WTC11 (cell line): ENCODE data around the gene GPC1. TPM values are rescaled to one million over a fixed set of nuclear protein-coding genes. Genes with fewer than 3 reads are reported as not detected.

Experiments used
- ATAC-seq: fragments of 200-7000 bp; cut with Tn5 transposase; 2 replicates; pipeline ENCODE4 v1.10.0; 2021; ENCODE audit warnings: mild to moderate bottlenecking, moderate library complexity
- CTCF ChIA-PET: fragments of 300-600 bp; sonication (Branson Sonifier 250); formaldehyde crosslinking; loops from one replicate; lab custom pipeline; 2021; ENCODE audit warnings: antibody characterized with exemption; lab: Charles Lee
- POLR2A ChIA-PET: fragments of 350-600 bp; sonication (Branson Sonifier 250); formaldehyde crosslinking; loops from one replicate; lab custom pipeline; 2021; ENCODE audit warnings: antibody characterized with exemption; lab: Charles Lee
- DNase-seq: peaks from one replicate; pipeline ENCODE4 v3.0.0; 2021; ENCODE audit warnings: low spot score
- H3K27ac Mint-ChIP-seq: 2 replicates; pipeline ENCODE4 v1.8.0; 2021; ENCODE audit warnings: mixed read lengths
- H3K27me3 Mint-ChIP-seq: 2 replicates; pipeline ENCODE4 v1.8.0; 2021; ENCODE audit warnings: low read depth, mild to moderate bottlenecking, moderate library complexity, mixed read lengths
- H3K36me3 Mint-ChIP-seq: 2 replicates; pipeline ENCODE4 v1.8.0; 2021; ENCODE audit warnings: mixed read lengths
- H3K4me1 Mint-ChIP-seq: 2 replicates; pipeline ENCODE4 v1.8.0; 2022; ENCODE audit warnings: mixed read lengths
- H3K4me3 Mint-ChIP-seq: 2 replicates; pipeline ENCODE4 v1.8.0; 2021; ENCODE audit warnings: mild to moderate bottlenecking, moderate library complexity, mixed read lengths
- H3K9me3 Mint-ChIP-seq: 2 replicates; pipeline ENCODE4 v1.8.0; 2021; ENCODE audit warnings: mixed read lengths
- AR ChIP-seq: fragments of 250-450 bp; sonication (Bioruptor Pico); IDR thresholded peaks from 2 replicates; pipeline ENCODE4 v1.9.0; 2021; ENCODE audit warnings: mild to moderate bottlenecking
- ATF2 ChIP-seq: sonication (generic); formaldehyde crosslinking; IDR thresholded peaks from 2 replicates; pipeline ENCODE4 v1.8.1; 2022; ENCODE audit warnings: low read depth, missing genetic modification reagents, borderline replicate concordance
- GABPB1 ChIP-seq: sonication (generic); formaldehyde crosslinking; IDR thresholded peaks from 2 replicates; pipeline ENCODE4 v1.8.1; 2023; ENCODE audit warnings: mild to moderate bottlenecking, missing genetic modification reagents
- JUN ChIP-seq: sonication (generic); formaldehyde crosslinking; IDR thresholded peaks from 2 replicates; pipeline ENCODE4 v1.8.0; 2023; ENCODE audit warnings: mild to moderate bottlenecking, missing genetic modification reagents
- NFATC4 ChIP-seq: fragments of 250-450 bp; sonication (Bioruptor Pico); IDR thresholded peaks from 2 replicates; pipeline ENCODE4 v1.9.0; 2021; ENCODE audit warnings: mild to moderate bottlenecking
- NFYB ChIP-seq: sonication (generic); formaldehyde crosslinking; conservative IDR thresholded peaks from 2 replicates; pipeline ENCODE4 v1.8.0; 2022; ENCODE audit warnings: low read depth, missing genetic modification reagents
- NR1H2 ChIP-seq: sonication (generic); formaldehyde crosslinking; IDR thresholded peaks from 2 replicates; pipeline ENCODE4 v1.9.0; 2021; ENCODE audit warnings: mild to moderate bottlenecking, moderate library complexity, missing genetic modification reagents
- SMAD3 ChIP-seq: sonication (generic); formaldehyde crosslinking; IDR thresholded peaks from 2 replicates; pipeline ENCODE4 v1.8.0; 2022; ENCODE audit warnings: missing genetic modification reagents, mild to moderate bottlenecking, borderline replicate concordance
- USF1 ChIP-seq: sonication (generic); formaldehyde crosslinking; IDR thresholded peaks from 2 replicates; pipeline ENCODE4 v1.8.0; 2022; ENCODE audit warnings: mild to moderate bottlenecking, missing genetic modification reagents
- ZNF232 ChIP-seq: sonication (generic); formaldehyde crosslinking; IDR thresholded peaks from 2 replicates; pipeline ENCODE4 v1.8.0; 2022; ENCODE audit warnings: mild to moderate bottlenecking, missing genetic modification reagents
- ZNF317 ChIP-seq: sonication (generic); formaldehyde crosslinking; IDR thresholded peaks from 2 replicates; pipeline ENCODE4 v1.8.1; 2023; ENCODE audit warnings: low read depth, mild to moderate bottlenecking, moderate library complexity, missing genetic modification reagents, borderline replicate concordance
- total RNA-seq: library from RNA; stranded (reverse); gene quantifications from 3 replicates; pipeline ENCODE4 v1.2.3, GENCODE V29; 2021
- TF ChIP-seq, protein P1 (sequence below): sonication (generic); formaldehyde crosslinking; IDR thresholded peaks from 2 replicates; pipeline ENCODE4 v1.8.1; 2023; ENCODE audit warnings: mild to moderate bottlenecking, missing genetic modification reagents, moderate library complexity
- TF ChIP-seq, protein P2 (sequence below): sonication (generic); formaldehyde crosslinking; IDR thresholded peaks from 2 replicates; pipeline ENCODE4 v1.8.1; 2022; ENCODE audit warnings: mild to moderate bottlenecking, missing genetic modification reagents, moderate library complexity, borderline replicate concordance

GPC1 gene
- total RNA-seq, 1 experiment from 2014 or later: 41.5 TPM

DNA sequence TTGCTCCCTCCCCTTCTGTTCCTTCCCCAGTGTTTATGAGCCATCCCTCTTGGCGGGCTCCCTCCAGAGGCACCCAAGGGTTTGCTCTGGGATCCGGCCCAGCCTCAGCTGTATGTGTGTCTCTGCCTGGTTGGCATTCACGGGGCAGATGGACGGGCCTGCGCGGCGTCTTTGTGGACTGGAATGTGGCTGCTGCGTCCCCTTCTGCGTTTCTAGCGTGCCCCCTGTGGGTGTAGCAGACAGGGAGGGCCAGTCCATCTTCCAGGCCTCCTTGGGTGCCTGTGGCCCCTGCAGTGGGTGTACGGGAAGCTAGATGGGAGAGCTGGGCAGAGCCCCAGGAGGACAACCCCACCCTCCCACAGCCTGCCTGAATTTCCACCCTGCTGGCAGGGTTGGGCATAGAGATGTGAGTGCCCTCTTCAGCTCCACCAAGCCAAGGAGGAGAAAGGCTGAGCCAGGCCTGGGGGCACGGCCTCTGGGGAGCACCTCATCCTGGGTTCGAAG is 15.7 kb downstream of the GPC1 start:
- ATAC-seq (no peak), DNase-seq (no peak)
- CTCF ChIA-PET: interaction anchor here (0.7 kb wide), 1 partner anchor 110 kb away, joined by 3 read pairs; no protein-coding TSS in a partner anchor
- Mint-ChIP-seq H3K27ac (no peak overlapping the region), H3K9me3 (no peaks in the 10 kb centered on the region), H3K36me3 (no peaks in the 10 kb centered on the region), H3K4me1 (peaks cover 30% of the 10 kb centered on the region), H3K27me3 (peaks cover 27% of the 10 kb centered on the region), H3K4me3 (peak overlapping the region; percentile 24)
- TF ChIP-seq ATF2 (CRISPR knock-in tag): no peak
- TF ChIP-seq, protein P1, sequence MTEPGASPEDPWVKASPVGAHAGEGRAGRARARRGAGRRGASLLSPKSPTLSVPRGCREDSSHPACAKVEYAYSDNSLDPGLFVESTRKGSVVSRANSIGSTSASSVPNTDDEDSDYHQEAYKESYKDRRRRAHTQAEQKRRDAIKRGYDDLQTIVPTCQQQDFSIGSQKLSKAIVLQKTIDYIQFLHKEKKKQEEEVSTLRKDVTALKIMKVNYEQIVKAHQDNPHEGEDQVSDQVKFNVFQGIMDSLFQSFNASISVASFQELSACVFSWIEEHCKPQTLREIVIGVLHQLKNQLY: no peak
- no peak for TF ChIP-seq NFATC4 (CRISPR knock-in tag)
- TF ChIP-seq NFYB (CRISPR knock-in tag): no peak
- no peak for TF ChIP-seq USF1 (CRISPR knock-in tag)
- POLR2A ChIA-PET: no interaction called here

DNA sequence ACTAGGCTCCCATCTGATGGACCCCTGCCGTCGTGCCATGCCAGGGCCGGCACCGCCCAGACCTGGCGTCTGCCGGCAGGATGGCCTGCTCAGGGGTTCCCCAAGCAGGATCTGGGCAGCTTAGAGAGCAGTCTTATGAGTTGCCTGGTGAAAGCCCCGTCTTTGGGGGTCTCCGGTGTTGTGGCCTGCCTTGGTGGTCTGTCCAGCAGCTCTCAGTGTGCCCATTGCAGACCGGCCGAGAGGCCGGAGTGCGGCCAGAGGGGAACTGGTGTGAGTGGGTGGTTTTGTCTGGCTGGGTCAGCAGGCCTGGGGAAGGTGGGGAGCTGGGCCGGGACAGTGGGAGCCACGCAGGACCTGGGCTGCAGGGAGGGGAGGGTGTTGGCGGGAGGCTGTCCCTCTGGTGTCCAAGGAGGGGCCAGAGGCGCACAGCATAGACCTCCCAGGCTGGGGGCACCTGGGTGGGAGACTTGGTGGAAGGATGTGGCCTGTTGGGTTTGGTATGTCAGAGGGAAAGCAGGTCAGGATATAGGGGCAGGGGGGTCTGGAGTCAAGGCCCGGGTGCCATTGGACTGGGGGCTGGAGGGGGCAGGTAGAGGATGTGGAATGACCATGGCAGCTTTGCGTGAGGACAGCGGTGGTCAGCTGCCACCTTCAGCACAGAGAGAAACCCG is 16.5 kb downstream of the GPC1 start:
- Mint-ChIP-seq H3K4me3 (peak overlapping the region; percentile 64), H3K27ac (no peak overlapping the region), H3K36me3 (no peaks in the 10 kb centered on the region), H3K4me1 (peaks cover 36% of the 10 kb centered on the region), H3K27me3 (peaks cover 35% of the 10 kb centered on the region), H3K9me3 (no peaks in the 10 kb centered on the region)
- DNase-seq (no peak), ATAC-seq (no peak)
- ChIA-PET CTCF (interaction anchor here (0.7 kb wide), 1 partner anchor 109 kb away, joined by 3 read pairs; no protein-coding TSS in a partner anchor), POLR2A (no interaction called here)
- TF ChIP-seq NFYB (CRISPR knock-in tag) (no peak), ZNF232 (CRISPR knock-in tag) (no peak), NR1H2 (CRISPR knock-in tag) (no peak), ATF2 (CRISPR knock-in tag) (no peak), GABPB1 (CRISPR knock-in tag) (no peak), SMAD3 (CRISPR knock-in tag) (no peak), ZNF317 (CRISPR knock-in tag) (no peak), JUN (no peak), AR (CRISPR knock-in tag) (no peak)
- TF ChIP-seq, protein P2, sequence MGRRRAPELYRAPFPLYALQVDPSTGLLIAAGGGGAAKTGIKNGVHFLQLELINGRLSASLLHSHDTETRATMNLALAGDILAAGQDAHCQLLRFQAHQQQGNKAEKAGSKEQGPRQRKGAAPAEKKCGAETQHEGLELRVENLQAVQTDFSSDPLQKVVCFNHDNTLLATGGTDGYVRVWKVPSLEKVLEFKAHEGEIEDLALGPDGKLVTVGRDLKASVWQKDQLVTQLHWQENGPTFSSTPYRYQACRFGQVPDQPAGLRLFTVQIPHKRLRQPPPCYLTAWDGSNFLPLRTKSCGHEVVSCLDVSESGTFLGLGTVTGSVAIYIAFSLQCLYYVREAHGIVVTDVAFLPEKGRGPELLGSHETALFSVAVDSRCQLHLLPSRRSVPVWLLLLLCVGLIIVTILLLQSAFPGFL (CRISPR knock-in tag): no peak
